H1 (cell line): ENCODE results near the gene FOXD4L6.
"Not testable (repeated sequence)": the region's sequence is repeated elsewhere in the genome, so short reads cannot be mapped to it uniquely, and the experiment has no call there.

Source experiments
- CBX5 ChIP-seq: fragments of 300-800, 300-1000 bp; sonication (generic); IDR thresholded peaks from 2 replicates; pipeline ENCODE4 v1.7.1; 2016; ENCODE audit warnings: antibody characterized with exemption, low read length, low read depth
- EP300 ChIP-seq, 2 experiments: IDR thresholded peaks; 1 replicate in 1 of 2; 2 replicates in 1 of 2; pipeline ENCODE4 v1.6.1; 2011 to 2012; ENCODE audit warnings: low read depth in 2 of 2, low read length in 2 of 2, mild to moderate bottlenecking in 2 of 2, borderline replicate concordance in 1 of 2, inconsistent platforms in 1 of 2, moderate library complexity in 1 of 2
- MAX ChIP-seq: IDR thresholded peaks from 2 replicates; pipeline ENCODE4 v1.6.1; 2012; ENCODE audit warnings: inconsistent platforms
- NANOG ChIP-seq: IDR thresholded peaks from 2 replicates; pipeline ENCODE4 v1.6.1; 2011; ENCODE audit warnings: low read length, low read depth, mild to moderate bottlenecking, inconsistent platforms; ENCODE audit not compliant: insufficient read depth, poor library complexity, severe bottlenecking
- POLR2AphosphoS5 ChIP-seq: IDR thresholded peaks from 2 replicates; pipeline ENCODE4 v1.6.1; 2011; ENCODE audit warnings: low read depth, low read length
- RAD21 ChIP-seq, 2 experiments: IDR thresholded peaks in 1 of 2; conservative IDR thresholded peaks in 1 of 2; 2 replicates each; pipeline ENCODE4 v1.6.1; 2011; ENCODE audit warnings: low read depth in 2 of 2, low read length in 2 of 2, improper control_type of control experiment in 1 of 2, inconsistent platforms in 1 of 2, mild to moderate bottlenecking in 1 of 2, moderate library complexity in 1 of 2
- RXRA ChIP-seq: IDR thresholded peaks from 2 replicates; pipeline ENCODE4 v1.6.1; 2011; ENCODE audit warnings: low read depth, mild to moderate bottlenecking, low read length, moderate library complexity; ENCODE audit not compliant: insufficient read depth
- SIN3A ChIP-seq, 2 experiments: IDR thresholded peaks in 1 of 2; conservative IDR thresholded peaks in 1 of 2; 2 replicates each; pipeline ENCODE4 v1.6.1; 2011 to 2012; ENCODE audit warnings: low read length in 2 of 2, improper control_type of control experiment in 1 of 2, low read depth in 1 of 2, mild to moderate bottlenecking in 1 of 2
- TF ChIP-seq, protein P1 (sequence below), 3 experiments: IDR thresholded peaks; 1 replicate in 2 of 3; 2 replicates in 1 of 3; pipeline versions ENCODE4 v1.5.1 to v1.6.1; 2011; ENCODE audit warnings: low read length in 3 of 3, mild to moderate bottlenecking in 3 of 3, inconsistent platforms in 2 of 3, low read depth in 1 of 3, moderate library complexity in 1 of 3; ENCODE audit not compliant: insufficient read depth in 1 of 3; ENCODE audit errors: control extremely low read depth in 1 of 3

- not testable (repeated sequence) for TF ChIP-seq EP300 (IDR thresholded peaks at IDR 0.05; ENCODE audit: borderline replicate concordance in 1 of 2, low read depth in 2 of 2, low read length in 2 of 2); POLR2AphosphoS5; RXRA; RAD21 (IDR thresholded peaks at IDR 0.05 in 1 of 2, conservative IDR thresholded peaks at IDR 0.05 in 1 of 2; ENCODE audit: low read depth in 2 of 2, low read length in 2 of 2); CBX5; SIN3A (conservative IDR thresholded peaks at IDR 0.05 in 1 of 2, IDR thresholded peaks at IDR 0.05 in 1 of 2; ENCODE audit: low read depth in 1 of 2, low read length in 2 of 2); MAX; NANOG
- TF ChIP-seq, protein P1, sequence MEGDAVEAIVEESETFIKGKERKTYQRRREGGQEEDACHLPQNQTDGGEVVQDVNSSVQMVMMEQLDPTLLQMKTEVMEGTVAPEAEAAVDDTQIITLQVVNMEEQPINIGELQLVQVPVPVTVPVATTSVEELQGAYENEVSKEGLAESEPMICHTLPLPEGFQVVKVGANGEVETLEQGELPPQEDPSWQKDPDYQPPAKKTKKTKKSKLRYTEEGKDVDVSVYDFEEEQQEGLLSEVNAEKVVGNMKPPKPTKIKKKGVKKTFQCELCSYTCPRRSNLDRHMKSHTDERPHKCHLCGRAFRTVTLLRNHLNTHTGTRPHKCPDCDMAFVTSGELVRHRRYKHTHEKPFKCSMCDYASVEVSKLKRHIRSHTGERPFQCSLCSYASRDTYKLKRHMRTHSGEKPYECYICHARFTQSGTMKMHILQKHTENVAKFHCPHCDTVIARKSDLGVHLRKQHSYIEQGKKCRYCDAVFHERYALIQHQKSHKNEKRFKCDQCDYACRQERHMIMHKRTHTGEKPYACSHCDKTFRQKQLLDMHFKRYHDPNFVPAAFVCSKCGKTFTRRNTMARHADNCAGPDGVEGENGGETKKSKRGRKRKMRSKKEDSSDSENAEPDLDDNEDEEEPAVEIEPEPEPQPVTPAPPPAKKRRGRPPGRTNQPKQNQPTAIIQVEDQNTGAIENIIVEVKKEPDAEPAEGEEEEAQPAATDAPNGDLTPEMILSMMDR (IDR thresholded peaks at IDR 0.05; ENCODE audit: control extremely low read depth in 1 of 3, insufficient read depth in 1 of 3, low read depth in 1 of 3, low read length in 3 of 3): not testable (repeated sequence)
Measured at GRCh38 chr9:41174994-41175393, 46.5 kb upstream of the FOXD4L6 start.
